RKO (cell line): ENCODE data around the gene KLHL15.
A peak's percentile ranks its signal among the peaks of the same experiment; 100 is the strongest.
"Not testable (repeated sequence)": the region's sequence is repeated elsewhere in the genome, so short reads cannot be mapped to it uniquely, and the experiment has no call there.

Source experiments
- DNase-seq: peaks from one replicate; pipeline ENCODE4 v3.0.0-alpha.2; 2016; ENCODE audit warnings: low spot score

KLHL15 gene

GRCh38 chrX:24027086-24027485 is at the start of gene KLHL15:
KLHL15 (minus strand) TSS chrX:24027186; CDS start chrX:24006693, 20,493 bp downstream.
- DNase-seq: no peak

GRCh38 chrX:24069877-24070276 is 42.9 kb upstream of the KLHL15 start:
- no peak for DNase-seq

GRCh38 chrX:24063488-24063887 is 36.5 kb upstream of the KLHL15 start:
- DNase-seq: no peak

- DNase-seq: no peak
Measured at GRCh38 chrX:24055043-24055356, 28.0 kb upstream of the KLHL15 start.

GRCh38 chrX:24054182-24055042 is 27.4 kb upstream of the KLHL15 start, which contains the start of gene EIF2S3:
EIF2S3 (plus strand) TSS chrX:24054956; CDS start chrX:24054969, 13 bp downstream.
- peak; percentile 98 for DNase-seq

- not testable (repeated sequence) for DNase-seq
Measured at GRCh38 chrX:24050522-24051318, 23.7 kb upstream of the KLHL15 start.

- DNase-seq: not testable (repeated sequence)
Measured at GRCh38 chrX:24049643-24050042, 22.7 kb upstream of the KLHL15 start.

GRCh38 chrX:24046060-24046459 is 19.1 kb upstream of the KLHL15 start:
- not testable (repeated sequence) for DNase-seq

GRCh38 chrX:24037729-24038128 is 10.7 kb upstream of the KLHL15 start:
- DNase-seq: no peak

GRCh38 chrX:24034485-24034884 is 7.5 kb upstream of the KLHL15 start:
- no peak for DNase-seq

GRCh38 chrX:24030597-24030996 is 3.6 kb upstream of the KLHL15 start:
- no peak for DNase-seq

- no peak for DNase-seq
Measured at GRCh38 chrX:24027985-24028384, 999 bp upstream of the KLHL15 start.

- no peak for DNase-seq
Measured at GRCh38 chrX:24026432-24026831, 554 bp downstream of the KLHL15 start.

- peak; percentile 67 for DNase-seq
Measured at GRCh38 chrX:24025741-24026403, 1.1 kb downstream of the KLHL15 start.

GRCh38 chrX:24024819-24025740 is 1.9 kb downstream of the KLHL15 start:
- DNase-seq: peak; percentile 86

GRCh38 chrX:24023972-24024669 is 2.9 kb downstream of the KLHL15 start:
- DNase-seq: peak; percentile 35

- no peak for DNase-seq
Measured at GRCh38 chrX:24023544-24023943, 3.4 kb downstream of the KLHL15 start.

- DNase-seq: no peak
Measured at GRCh38 chrX:24020306-24020876, 6.6 kb downstream of the KLHL15 start.

- DNase-seq: no peak
Measured at GRCh38 chrX:24019448-24019847, 7.5 kb downstream of the KLHL15 start.

- DNase-seq: no peak
Measured at GRCh38 chrX:24018809-24019208, 8.2 kb downstream of the KLHL15 start.
